IPS DF 19.7 (cell line): ENCODE measurements around the gene MICU2.
"Not testable (repeated sequence)": the region's sequence is repeated elsewhere in the genome, so short reads cannot be mapped to it uniquely, and the experiment has no call there.

Experiments
- DNase-seq: peaks from one replicate; pipeline ENCODE4 v3.0.0-alpha.2; 2013; ENCODE audit warnings: low read depth, low spot score

The MICU2 gene

DNA sequence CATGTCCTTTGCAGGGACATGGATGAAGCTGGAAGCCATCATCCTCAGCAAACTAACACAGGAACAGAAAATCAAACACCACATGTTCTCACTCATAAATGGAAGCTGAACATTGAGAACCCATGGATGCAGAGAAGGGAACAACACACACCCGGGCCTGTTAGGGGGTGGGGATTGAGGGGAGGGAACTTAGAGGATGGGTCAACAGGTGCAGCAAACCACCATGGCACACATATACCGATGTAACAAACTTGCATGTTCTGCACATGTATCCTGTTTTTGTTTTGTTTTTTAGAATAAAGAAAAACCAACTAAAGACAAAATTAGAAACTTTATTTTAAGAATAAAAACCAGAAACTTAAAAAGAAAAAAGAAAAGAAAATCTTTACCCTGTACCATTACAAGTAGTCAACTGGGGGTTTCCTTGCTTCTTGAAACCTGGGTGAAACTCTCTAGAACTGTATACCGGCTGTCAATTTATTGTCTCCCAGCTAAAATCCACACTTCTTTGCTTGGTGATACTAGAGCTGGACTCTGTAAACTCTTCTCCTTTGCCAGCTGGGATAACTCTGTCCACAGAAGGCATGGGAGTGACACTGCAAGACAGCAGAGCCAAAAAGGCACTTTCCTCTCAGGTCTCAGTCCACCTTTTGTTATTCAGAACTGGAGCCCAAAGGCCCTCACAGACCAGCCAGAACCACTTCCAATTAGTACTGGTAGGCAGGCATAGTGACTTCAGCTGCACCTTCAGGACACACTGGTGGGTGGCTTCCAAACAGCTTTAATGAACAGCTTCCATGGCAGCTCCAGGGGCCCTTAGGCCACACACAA is 9.0 kb downstream of the MICU2 start:
- no peak for DNase-seq

DNA sequence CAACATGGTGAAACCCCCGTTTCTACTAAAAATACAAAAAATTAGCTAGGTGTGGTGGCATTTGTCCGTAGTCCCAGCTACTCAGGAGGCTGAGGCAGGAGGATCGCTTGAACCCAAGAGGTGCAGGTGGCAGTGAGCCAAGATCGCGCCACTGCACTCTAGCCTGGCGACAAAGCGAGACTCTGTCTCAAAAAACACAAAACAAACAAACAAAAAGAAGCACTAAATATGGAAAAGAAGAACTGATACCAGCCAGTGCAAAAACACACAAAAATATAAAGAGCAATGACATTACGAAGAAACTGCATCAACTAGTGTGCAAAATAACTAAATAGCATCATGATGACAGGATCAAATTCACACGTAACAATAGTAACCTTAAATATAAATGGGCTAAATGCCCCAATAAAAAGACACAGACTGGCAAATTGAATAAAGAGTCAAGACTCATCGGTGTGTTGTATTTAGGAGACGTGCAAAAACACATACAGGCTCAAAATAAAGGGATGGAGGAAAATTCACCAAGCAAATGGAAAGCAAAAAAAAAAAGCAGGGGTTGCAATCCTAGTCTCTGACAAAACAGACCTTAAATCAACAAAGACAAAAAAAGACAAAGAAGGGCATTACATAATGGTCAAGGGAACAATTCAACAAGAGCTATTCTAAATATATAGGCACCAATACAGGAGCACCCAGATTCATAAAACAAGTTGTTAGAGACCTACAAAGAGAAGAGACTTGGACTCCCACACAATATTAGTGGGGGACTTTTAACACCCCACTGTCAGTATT is 13.1 kb downstream of the MICU2 start:
- DNase-seq: not testable (repeated sequence)

DNA sequence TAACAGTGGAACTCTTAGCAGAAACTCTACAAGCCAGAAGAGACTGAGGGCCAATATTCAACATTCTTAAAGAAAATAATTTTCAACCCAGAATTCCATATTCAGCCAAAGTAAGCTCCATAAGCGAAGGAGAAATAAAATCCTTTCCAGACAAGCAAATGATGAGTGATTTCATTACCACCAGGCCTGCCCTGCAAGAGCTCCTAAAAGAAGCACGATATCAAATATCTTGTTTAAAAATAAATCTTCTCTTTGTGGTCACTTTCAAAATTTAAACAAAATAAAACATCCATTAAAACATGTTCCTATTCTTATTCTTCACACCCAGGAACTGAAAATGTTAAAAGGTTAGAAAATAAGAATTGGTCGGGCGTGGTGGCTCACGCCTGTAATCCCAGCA is 13.7 kb downstream of the MICU2 start:
- no peak for DNase-seq

DNA sequence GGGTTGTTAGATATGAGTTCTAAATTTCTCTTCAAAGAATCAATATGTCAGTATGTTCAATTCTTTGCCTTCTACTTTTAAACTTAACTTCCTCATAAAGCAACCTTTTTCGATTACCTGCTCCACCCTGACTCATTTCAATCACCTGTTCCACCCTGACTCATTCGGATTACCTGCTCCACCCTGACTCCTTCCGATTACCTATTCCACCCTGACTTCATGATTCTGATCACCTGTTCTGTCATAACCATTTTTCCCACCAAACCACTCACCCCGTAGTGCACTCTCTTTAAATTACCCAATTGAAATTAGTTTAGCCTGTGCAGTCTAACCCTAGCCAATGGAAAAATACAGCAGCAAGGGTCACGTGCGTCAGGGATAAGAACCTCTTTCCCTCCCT is 14.5 kb downstream of the MICU2 start:
- not testable (repeated sequence) for DNase-seq

DNA sequence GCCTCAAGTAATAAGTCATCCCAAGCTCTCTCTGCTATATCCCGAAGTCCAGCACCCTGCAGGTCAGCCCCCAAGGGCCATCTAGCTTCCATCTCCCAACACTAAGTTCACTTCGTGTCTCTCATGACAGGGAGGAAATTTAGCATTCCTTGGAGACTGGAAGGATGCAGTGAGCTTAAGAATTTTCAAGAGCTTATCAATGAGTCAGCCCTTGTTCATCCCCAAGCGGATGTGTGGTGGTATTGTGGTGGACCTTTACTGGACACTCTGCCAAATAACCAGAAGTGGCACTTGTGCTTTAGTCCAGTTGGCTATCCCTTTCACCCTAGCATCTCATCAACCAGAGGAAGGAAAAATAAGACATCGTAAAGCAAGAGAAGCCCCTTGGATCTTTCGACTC is 15.6 kb downstream of the MICU2 start:
- not testable (repeated sequence) for DNase-seq

DNA sequence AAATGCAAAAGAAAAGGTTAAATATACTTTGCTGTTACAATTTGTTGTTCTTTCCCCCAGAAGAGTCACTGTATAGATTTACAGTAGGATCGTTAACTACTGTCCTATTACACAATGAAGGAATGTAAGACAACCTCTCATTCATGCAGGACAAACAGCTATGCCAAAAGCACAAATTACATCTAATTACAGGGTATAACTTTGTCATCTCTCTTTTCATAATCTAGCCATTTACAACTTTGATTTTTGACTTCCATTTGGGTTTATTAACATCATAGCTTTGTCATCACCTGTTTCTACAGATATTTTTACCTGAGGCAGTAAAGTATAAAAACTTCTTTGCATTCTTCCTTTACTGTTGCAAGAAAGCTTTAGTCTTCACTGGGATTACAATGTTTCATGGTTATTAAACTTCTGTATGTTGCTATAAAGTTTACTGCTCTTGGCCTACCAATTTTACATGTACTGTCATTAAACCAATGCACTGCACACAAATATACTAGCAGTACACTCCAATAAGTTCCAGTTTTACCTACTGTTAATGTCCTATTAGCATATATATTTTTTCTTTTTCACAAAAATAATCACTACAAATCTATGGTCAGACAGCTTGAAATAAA is 18.9 kb downstream of the MICU2 start:
- DNase-seq: no peak

DNA sequence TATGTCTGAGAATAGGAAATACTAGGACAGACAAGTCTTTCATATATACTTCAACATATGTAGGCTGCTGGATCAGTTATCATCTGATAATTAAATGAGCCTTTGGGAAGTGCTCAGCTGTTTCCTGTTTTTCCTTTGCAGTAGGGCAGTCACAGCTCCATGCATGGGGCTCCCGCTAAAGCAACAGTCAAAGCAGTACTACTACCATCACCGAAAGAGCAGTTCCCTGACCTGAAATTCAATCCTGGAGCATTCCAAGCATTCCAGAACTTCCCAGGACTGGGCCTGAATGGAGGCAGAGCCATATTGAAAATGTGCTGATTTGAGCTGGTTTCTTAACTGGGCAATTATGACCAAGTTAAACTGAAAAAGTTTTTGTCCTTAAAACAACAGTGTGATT is 20.5 kb downstream of the MICU2 start:
- DNase-seq: peak; percentile 52

DNA sequence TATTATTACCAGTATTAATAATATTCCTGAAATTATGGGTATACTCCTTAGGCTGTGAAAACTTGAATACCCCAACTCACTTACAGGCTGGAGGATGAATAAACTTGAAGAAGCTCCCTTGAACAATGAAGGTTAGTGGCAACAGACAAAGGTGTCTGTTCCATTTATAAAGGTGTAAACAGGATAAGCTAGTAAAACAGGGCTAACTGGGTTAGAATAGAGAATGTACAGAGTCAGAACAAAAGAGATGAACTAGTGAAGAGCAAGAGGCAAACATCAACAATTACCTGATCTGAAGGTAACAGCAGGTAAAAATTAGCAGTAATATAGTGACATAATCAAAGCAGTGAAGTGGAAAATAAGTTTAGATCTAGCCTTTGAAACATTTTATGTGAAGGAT is 23.2 kb downstream of the MICU2 start:
- DNase-seq: no peak

DNA sequence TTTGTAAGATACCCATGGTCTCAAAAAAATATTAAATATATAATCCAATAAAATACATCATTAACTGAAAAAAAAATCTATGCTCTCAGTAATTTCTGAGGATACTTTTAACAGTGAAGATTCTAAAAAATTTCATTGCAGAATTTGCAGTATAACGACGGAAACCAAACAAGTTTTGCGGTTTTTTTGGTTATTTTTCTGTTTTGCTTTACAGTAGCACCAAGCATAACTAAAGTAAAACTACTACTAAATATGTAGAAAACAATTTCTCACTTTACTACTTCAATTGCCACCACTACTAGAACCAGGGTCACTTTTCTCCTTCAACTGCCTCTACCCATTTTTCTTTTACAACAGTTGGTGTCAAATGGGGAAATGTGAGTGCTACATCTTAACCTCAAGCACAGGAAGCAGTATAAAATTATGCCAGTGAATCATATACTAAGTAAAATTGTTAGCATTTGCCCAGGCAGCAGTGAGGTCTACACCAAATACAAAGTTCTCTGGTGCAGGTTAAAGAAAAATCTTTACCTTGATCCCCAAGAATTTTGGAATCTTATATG is 24.1 kb downstream of the MICU2 start:
- DNase-seq: no peak

DNA sequence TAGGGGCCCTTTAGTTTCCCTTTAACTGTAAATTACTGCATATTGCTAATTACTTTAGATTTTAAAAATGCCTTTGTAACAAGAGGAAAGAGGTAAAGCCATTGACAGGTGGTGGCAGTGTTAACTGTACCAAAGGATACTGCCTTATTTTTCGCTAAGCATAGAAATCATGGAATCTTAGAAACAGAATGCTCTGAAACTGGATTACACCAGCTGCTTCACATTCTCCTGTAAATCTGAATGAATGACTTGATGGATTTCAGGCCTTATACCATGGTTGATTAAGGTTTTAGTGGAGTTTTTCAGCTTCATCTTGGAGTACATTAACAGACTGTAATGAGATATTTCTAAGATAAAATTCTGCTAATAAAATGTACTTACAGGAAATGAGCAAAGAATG is 25.2 kb downstream of the MICU2 start:
- no peak for DNase-seq

DNA sequence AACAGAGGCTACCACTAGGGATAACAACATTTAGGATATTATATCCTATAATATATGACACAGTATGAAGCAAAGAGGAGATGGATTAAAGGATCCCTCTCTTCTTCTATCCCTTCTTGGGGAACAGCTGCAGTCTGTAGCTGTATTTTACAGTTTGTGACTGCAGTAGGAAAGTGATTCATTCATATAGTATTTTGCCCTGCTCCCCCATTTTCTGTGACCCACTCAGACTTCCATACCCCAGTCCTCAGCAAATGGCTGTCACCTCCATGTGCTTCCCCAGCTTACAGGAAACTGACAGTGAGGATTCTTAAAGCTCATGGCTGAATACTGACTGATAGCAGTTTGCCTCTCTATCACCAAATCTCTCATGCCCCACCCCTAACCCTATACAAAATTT is 27.5 kb downstream of the MICU2 start:
- DNase-seq: no peak

DNA sequence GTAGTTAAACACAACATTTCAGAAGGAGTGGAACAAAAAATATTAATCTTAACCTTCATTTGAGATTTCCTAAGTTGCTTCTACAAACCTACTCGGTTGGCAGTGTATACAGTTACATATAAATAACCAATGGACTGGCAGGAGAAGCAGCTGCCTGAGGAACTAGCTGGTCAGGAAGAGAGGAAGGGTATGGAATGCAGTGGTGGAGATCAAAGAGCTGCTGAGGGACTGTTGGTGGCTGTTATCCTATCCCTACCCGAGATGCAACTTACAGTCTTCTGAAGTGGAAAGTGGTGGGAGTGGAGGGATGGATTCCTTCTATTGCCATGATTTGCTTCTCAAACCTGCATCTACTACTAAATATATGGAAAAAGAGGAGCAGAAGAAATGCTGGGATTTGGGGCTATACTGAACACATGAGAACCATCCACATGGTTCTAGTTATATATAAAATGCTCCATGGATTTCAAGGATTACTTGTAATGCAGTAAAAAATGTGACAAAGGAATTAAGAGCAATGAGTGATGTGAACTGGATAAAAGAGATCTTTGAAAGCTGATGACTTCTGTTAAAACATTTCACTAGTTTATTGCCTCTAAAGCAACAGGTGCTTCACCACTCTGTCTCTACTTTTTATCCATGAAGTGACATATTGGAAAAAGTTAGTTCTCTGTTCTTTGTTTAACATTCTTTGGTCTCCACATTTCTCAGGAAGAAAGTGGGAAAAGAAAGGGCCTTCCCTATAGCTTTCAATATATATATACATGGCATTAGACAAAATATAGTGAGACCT is 29.9 kb downstream of the MICU2 start:
- no peak for DNase-seq

DNA sequence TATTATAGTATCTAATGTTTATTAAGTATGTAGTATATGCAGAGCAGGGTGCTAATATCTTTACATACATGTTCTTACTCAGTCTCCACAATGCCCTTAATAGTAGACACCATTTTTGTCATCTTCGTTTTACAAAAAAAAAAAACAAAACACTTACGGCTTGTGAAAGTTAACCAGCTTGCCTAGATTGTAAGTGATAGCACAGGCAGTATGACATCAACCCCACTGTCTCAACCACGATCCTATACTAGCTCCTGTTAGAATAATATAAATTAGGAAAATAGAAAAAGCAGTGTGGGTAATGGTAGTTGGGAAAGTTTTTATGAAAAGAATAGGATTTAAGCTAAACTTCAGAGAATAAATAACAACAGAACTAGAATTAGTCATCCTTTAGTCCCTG is 34.3 kb downstream of the MICU2 start:
- DNase-seq: no peak

DNA sequence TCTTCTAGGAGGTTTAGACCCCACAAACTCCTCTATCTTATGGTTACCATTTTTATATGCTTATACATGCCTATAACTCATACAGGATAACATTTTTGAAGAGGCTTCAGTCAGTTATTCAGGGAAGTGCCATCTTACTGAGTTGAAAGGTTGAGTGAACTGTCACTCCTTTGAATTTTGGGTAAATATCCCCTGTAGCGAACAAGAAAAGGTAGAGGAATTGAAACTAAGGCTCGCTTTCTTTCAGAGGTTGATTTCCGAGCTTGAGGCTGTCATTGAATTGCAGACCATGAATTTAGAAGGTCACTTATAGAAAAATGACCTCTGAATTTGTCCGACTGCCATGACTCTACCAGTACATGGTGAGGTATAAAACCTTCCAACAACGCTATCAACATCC is 35.1 kb downstream of the MICU2 start:
- no peak for DNase-seq

DNA sequence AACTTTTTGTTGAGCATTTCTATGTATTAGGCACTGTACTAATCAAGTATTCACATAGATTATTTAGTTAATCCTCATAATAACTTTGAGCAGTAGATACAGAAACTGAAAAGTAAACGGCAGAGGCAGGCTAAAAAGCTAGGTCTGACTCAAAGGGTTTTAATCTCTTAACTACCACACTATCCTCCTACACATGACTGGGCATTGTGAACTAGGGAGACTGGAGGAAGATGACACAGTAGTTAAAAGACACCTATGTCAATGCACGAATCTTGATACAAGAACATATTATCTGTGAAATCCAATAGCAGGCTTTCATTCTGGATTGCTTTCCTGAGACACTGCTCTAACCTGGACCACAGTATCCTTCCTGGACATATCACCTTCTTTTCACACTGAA is 36.3 kb downstream of the MICU2 start:
- no peak for DNase-seq

DNA sequence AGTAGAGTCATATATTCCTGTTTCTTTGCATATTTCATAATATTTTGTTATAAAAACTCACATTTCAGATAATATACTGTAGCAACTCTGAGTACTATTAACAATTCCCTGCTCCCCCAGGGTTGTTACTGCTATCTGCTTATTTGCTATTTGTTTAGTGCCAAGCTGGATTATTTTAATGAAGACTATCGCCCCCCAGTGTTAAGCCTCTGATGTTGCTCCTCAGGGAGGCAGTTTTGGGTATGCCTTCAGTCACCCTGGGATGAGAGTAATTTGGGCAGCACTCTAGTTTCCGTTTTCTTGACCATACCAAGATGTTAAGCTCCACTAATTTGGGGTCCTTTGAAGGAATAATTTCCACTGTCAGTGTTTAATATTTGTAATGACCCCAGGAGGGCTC is 46.0 kb downstream of the MICU2 start:
- DNase-seq: no peak

DNA sequence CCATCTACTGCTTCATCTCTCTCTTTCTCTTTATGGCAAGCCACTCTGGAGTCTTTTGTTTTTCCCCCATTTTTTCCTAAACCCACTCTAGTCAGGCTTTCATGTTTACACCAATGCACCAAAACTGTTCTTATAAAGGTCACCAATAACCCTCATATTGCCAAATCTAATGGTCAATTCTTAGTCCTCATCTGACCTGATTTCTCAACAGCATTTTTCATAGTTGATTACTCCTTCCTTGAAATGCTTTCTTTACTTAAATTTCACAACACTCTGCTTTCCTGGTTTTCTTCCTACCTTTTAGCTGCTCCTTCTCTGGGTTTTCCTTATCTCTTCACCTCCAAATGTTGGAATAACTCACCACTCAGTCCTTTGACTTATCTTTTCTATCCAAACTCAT is 47.9 kb downstream of the MICU2 start:
- DNase-seq: no peak

DNA sequence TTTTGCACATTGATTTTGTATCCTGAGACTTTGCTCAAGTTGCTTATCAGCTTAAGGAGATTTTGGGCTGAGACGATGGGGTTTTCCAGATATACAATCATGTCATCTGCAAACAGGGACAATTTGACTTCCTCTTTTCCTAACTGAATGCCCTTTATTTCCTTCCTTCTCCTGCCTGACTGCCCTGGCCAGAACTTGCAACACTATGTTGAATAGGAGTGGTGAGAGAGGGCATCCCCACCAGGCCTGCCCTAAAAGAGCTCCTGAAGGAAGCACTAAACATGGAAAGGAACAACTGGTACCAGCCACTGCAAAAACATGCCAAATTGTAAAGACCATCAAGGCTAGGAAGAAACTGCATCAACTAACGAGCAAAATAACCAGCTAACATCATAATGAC is 50.7 kb downstream of the MICU2 start:
- not testable (repeated sequence) for DNase-seq

DNA sequence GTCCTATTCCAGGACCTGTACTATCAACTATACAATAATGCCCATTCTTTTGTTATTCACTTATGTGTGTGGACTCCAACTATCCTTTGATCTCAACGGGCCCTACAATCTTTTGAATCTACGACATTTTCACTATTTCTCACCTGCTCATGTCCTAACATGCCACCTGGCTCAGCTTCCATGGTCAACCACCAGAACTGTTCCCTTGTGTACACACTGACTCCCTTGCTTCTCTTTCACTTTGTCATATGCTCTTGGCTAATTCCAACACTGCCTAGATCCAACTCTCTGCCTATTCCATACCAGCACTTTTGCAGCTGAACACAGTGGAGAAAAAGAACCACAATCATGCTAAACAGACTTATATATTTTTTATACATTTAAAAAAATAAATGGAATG is 53.1 kb downstream of the MICU2 start:
- no peak for DNase-seq

DNA sequence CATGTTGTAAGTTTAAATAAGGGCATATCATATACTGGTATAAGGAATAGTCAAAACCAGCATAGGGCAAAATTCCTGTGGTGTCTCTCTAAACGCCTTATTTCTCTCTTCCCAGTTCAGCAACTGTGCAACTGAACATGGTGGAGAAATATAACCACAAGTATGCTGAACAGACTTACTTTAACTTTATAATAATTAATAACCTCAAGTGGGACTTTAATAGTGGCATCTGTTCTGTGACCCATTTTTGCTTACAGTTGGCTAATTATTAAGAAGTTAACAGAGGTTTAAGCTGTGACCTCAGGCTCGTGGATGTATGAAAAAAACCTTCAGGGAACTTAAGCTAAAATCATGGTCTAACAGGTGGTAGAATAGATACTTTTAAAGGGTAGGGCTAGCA is 54.3 kb downstream of the MICU2 start:
- DNase-seq: no peak

DNA sequence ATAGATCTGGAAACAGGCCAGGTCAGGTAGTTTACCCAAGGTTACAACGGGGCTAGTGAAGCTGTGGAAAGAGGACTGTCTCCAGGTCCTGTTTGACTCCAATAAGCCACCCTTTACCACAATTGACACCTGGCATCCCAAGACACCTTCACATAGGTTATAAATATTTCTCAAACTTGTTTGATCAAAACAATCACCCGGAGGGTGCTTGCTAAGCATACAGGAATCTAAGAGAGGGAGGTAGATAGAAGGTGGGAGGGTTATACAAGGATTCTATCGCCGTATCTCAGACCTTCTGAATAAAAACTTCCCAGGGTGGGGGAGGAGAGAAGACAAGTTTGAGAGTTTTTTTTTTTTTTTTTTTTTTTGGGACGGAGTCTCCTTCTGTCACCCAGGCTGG is 55.4 kb downstream of the MICU2 start:
- DNase-seq: no peak

DNA sequence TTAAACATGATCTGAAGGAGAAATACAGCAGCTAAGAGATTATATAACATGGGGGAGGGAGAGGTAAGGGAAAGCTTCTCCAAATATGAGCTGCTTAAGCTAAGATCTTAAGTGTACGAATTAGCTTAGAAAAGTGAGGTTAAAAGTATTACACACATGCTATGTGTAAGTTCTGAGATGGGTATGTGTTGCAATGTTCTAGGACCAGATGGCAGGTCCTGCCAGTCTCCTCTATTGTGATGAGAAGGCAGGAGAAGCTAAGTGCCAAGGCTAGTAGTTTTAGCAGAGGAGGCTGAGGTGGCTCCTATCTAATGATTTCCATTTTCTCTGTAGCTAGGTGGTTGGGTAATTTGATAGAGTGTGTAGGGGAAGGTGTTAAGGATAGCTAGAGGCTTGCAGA is 57.6 kb downstream of the MICU2 start:
- no peak for DNase-seq
